GM19025 (cell line): ENCODE data around the gene MECP2.

ENCODE experiments used
- ATAC-seq: cut with Tn5 transposase; IDR thresholded peaks from one replicate; pipeline ENCODE4 v1.9.1; 2021; ENCODE audit warnings: mild to moderate bottlenecking, low read depth, moderate library complexity; ENCODE audit not compliant: unreplicated experiment

The MECP2 gene

GRCh38 chrX:154019633-154020528, 77.6 kb downstream of the MECP2 start, which contains the start of gene IRAK1:
Gene IRAK1, minus strand, starts transcription at chrX:154019902. Its CDS starts 90 bp downstream, at chrX:154019812.
- ATAC-seq, result peak; percentile 77

- peak; percentile 12 for ATAC-seq
Measured at GRCh38 chrX:154019061-154019621, 78.4 kb downstream of the MECP2 start.

- no peak for ATAC-seq
Measured at GRCh38 chrX:154018518-154019060, 78.9 kb downstream of the MECP2 start.

GRCh38 chrX:154017766-154018517, 79.6 kb downstream of the MECP2 start:
- ATAC-seq, result no peak

GRCh38 chrX:154016366-154017076, 81.0 kb downstream of the MECP2 start:
- ATAC-seq, result no peak

- no peak for ATAC-seq
Measured at GRCh38 chrX:154015581-154016264, 81.8 kb downstream of the MECP2 start.

- ATAC-seq, result no peak
Measured at GRCh38 chrX:154014429-154015380, 82.8 kb downstream of the MECP2 start.

- no peak for ATAC-seq
Measured at GRCh38 chrX:154013614-154014360, 83.7 kb downstream of the MECP2 start.

GRCh38 chrX:154013001-154013421, 84.5 kb downstream of the MECP2 start:
- no peak for ATAC-seq

GRCh38 chrX:154012336-154012991, 85.1 kb downstream of the MECP2 start:
- ATAC-seq, result no peak

GRCh38 chrX:154011376-154012335, 85.9 kb downstream of the MECP2 start:
- ATAC-seq, result no peak

GRCh38 chrX:154010330-154011087, 87.0 kb downstream of the MECP2 start:
- ATAC-seq, result no peak

GRCh38 chrX:154008521-154008920, 89.0 kb downstream of the MECP2 start:
- no peak for ATAC-seq

- ATAC-seq, result no peak
Measured at GRCh38 chrX:154006947-154007346, 90.6 kb downstream of the MECP2 start.

GRCh38 chrX:154004315-154004714, 93.2 kb downstream of the MECP2 start:
- ATAC-seq, result no peak
